ENCODE measurements around the gene PHC3. TPM values are rescaled to one million over a fixed set of nuclear protein-coding genes. Genes with fewer than 3 reads are reported as not detected.

The PHC3 gene
- total RNA-seq, 1 donor from 2014 or later = 84.4 TPM

DNA sequence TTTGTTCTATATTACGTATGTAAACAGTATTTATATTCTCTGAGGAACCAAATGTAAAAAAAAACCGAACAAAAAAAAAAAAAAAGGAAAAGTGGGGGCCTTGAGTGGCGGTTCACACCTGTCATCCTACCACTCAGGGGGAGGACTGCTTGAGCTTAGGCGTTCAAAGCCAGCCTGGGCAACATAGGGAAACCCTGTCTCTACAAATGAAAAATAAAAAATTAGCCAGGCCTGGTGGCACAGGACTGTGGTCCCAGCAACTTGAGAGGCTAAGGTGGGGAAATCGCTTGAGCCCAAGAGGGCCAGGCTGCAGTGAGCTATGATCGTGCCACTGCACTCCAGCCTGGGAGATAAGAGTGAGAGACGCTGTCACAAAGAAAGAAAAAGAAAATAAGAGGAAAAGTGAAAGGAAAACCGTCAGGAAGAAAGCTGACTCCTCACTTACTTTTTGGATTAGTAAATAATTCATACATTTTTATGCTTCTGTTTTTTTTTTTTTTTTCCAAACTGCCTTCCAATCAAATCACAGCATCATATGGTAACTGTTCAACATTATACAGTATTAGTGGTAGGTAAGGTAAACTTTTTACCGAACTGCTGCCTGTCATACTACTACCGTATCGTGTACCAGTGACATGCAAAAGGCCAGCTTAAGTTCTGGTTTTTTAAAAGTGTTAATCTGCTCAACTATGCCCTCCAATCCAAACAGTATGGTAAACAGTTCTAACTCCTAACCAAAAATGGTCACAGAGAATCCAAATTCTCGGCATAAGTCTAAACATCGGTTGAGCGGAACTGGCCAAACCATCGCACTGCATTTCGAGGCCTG lies 1.2 kb downstream of the PHC3 start:
- TF ChIP-seq, protein P1, sequence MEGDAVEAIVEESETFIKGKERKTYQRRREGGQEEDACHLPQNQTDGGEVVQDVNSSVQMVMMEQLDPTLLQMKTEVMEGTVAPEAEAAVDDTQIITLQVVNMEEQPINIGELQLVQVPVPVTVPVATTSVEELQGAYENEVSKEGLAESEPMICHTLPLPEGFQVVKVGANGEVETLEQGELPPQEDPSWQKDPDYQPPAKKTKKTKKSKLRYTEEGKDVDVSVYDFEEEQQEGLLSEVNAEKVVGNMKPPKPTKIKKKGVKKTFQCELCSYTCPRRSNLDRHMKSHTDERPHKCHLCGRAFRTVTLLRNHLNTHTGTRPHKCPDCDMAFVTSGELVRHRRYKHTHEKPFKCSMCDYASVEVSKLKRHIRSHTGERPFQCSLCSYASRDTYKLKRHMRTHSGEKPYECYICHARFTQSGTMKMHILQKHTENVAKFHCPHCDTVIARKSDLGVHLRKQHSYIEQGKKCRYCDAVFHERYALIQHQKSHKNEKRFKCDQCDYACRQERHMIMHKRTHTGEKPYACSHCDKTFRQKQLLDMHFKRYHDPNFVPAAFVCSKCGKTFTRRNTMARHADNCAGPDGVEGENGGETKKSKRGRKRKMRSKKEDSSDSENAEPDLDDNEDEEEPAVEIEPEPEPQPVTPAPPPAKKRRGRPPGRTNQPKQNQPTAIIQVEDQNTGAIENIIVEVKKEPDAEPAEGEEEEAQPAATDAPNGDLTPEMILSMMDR (IDR thresholded peaks at IDR 0.05) = no peak
- Histone ChIP-seq H3K27me3 (no peaks in the 10 kb centered on the region), H3K4me1 (peaks cover 17% of the 10 kb centered on the region), H3K4me3 (peak overlapping the region; percentile 96), H3K36me3 (peaks cover 34% of the 10 kb centered on the region), H3K27ac (peak overlapping the region; percentile 99), H3K9me3 (no peaks in the 10 kb centered on the region)
- ATAC-seq = peak; percentile 6
- intact Hi-C loops (cut with DNase I) = no loop called here
- DNase-seq = no peak

DNA sequence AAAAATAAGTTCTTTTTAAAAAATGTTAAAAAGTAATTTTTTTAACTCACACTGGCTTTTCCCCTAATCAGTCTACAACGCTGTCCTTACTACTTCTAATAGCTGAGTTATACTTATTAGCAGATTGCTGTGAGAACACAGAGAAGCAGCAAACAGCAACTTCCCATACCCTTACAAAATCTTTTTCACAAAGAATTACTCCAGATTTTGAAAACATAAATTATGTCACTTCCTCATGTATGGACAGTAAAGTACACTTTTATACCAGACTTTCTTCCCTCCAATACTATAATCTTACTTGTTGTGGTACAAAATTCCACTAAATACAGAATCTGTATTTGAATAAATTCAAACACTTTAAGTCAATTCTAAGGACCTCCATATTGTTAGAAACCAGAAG lies 2.1 kb downstream of the PHC3 start:
- ATAC-seq (no peak), DNase-seq (no peak)
- intact Hi-C loops (cut with DNase I) = no loop called here
- H3K36me3 ChIP-seq = peaks cover 42% of the 10 kb centered on the region
- peak overlapping the region; percentile 96 for H3K4me3 ChIP-seq
- H3K27ac ChIP-seq = no peak overlapping the region
- peaks cover 17% of the 10 kb centered on the region for H3K4me1 ChIP-seq
- TF ChIP-seq, protein P1 (IDR thresholded peaks at IDR 0.05) = no peak
- H3K9me3 ChIP-seq = no peaks in the 10 kb centered on the region
- H3K27me3 ChIP-seq = no peaks in the 10 kb centered on the region

DNA sequence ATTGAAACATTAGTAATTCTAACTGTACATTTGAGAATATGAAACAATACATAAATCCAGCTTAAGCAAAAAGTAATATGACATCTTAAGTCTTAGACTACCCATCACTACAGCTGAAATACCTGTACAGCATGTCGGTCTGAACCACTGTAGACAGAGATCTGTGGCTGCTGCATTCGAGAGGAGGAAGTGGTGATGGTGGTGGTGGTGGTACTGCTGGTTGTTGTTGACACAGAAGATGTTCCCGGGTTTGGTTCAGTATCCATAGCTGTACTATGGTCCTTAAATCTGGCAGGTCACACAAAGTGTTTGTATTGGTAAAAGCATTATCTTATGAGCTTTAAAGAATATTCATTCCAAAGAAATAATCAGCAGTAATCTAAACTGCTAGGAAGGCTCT lies 2.9 kb downstream of the PHC3 start:
- Histone ChIP-seq H3K27ac (no peak overlapping the region), H3K4me3 (no peak overlapping the region), H3K4me1 (peaks cover 21% of the 10 kb centered on the region), H3K9me3 (no peaks in the 10 kb centered on the region), H3K36me3 (peaks cover 50% of the 10 kb centered on the region), H3K27me3 (no peaks in the 10 kb centered on the region)
- intact Hi-C loops (cut with DNase I) = no loop called here
- TF ChIP-seq, protein P1 (IDR thresholded peaks at IDR 0.05) = no peak
- no peak for ATAC-seq
- DNase-seq = no peak

DNA sequence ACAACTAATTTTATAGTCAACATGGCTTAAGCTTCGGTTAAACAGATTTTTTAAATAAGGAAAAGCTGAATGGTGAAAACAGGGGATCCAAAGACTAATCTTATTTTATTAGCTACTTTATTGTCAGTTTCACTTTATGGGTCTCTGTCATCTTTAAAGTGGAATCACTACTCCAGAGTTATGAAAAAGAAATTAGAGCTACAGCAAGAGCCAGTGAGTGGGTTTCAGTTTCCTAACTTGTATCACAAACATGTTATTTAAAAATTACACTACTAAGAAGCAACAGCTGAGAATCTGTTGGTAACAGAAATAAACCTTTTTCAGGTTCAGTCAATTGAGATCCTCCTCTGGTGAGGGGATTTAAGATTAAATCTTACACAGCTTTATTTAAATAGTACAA lies 10.0 kb downstream of the PHC3 start:
- no peak for ATAC-seq
- Histone ChIP-seq H3K4me3 (no peak overlapping the region), H3K27me3 (no peaks in the 10 kb centered on the region), H3K4me1 (peaks cover 13% of the 10 kb centered on the region), H3K9me3 (no peaks in the 10 kb centered on the region), H3K36me3 (peaks cover 98% of the 10 kb centered on the region), H3K27ac (no peak overlapping the region)
- TF ChIP-seq, protein P1 (IDR thresholded peaks at IDR 0.05) = no peak
- intact Hi-C loops (cut with DNase I) = no loop called here
- no peak for DNase-seq

DNA sequence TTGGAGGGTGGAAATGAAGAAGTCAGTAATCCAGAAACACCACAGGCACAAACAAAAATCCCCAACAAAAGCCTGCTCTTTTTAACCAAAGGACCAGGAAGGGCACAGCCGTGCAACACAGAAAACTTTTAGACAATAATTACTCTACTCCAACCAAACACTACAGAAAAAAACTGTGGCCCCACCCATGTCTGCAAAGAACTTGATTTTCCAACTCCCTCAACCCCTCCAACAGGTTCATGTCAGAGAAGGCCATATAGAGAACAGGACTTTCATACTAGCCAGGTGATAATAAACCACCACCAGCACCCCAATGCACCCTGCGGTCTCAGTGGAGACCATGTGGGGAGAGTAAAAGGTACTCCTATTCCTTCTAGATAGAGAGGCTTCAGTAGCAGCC lies 16.8 kb downstream of the PHC3 start:
- ATAC-seq (peak; percentile 13), DNase-seq (no peak)
- TF ChIP-seq, protein P1 (IDR thresholded peaks at IDR 0.05) = no peak
- intact Hi-C loops (cut with DNase I) = no loop called here
- H3K4me3 ChIP-seq = no peak overlapping the region
- peaks cover 10% of the 10 kb centered on the region for H3K4me1 ChIP-seq
- H3K27me3 ChIP-seq = no peaks in the 10 kb centered on the region
- H3K9me3 ChIP-seq = no peaks in the 10 kb centered on the region
- H3K27ac ChIP-seq = no peak overlapping the region
- peaks cover 67% of the 10 kb centered on the region for H3K36me3 ChIP-seq

Data from upper lobe of right lung (tissue), 1 donor.